Activated T-helper 1 cell treated with anti-CD3 and anti-CD28 coated beads, Interleukin-12 subunit alpha, Interleukin-12 subunit beta, Interleukin-2, Interleukin-4 antibody, amounts not matched to agents 30 ng/mL and 10 ng/mL and 1 ng/mL, durations not matched to agents 14 hours and 24 hours and 36 hours (primary cell): ENCODE measurements around the gene OR4N2. TPM values are rescaled to one million over a fixed set of nuclear protein-coding genes. Genes with fewer than 3 reads are reported as not detected.
"Not testable (repeated sequence)": the region's sequence is repeated elsewhere in the genome, so short reads cannot be mapped to it uniquely, and the experiment has no call there.

ENCODE experiments used
- DNase-seq: peaks from one replicate; pipeline ENCODE4 v3.0.0; 2021; ENCODE audit warnings: low spot score
- H3K27ac Mint-ChIP-seq: one replicate; pipeline ENCODE4 v1.8.0; 2021; ENCODE audit warnings: mild to moderate bottlenecking, mixed read lengths
- H3K27me3 Mint-ChIP-seq: one replicate; pipeline ENCODE4 v1.8.0; 2022; ENCODE audit warnings: mild to moderate bottlenecking, moderate library complexity, mixed read lengths; ENCODE audit not compliant: insufficient read depth
- H3K36me3 Mint-ChIP-seq: one replicate; pipeline ENCODE4 v1.8.0; 2021; ENCODE audit warnings: low read depth, mixed read lengths
- H3K4me1 Mint-ChIP-seq: one replicate; pipeline ENCODE4 v1.8.0; 2021; ENCODE audit warnings: low read depth, mixed read lengths
- H3K4me3 Mint-ChIP-seq: one replicate; pipeline ENCODE4 v1.8.0; 2021; ENCODE audit warnings: mild to moderate bottlenecking, moderate library complexity, mixed read lengths
- H3K9me3 Mint-ChIP-seq: one replicate; pipeline ENCODE4 v1.8.0; 2021; ENCODE audit warnings: mixed read lengths
- intact Hi-C: fragments of 100-400 bp; cut with micrococcal nuclease; formaldehyde crosslinking; loops from one replicate; pipeline ENCODE4 v1.15.1; 2024
- total RNA-seq: library from RNA; stranded (reverse); gene quantifications from 2 replicates; pipeline ENCODE4 v1.2.3, GENCODE V29; 2022

Gene OR4N2
- total RNA-seq: not detected in 2 replicates

- H3K4me1 Mint-ChIP-seq, H3K4me3 Mint-ChIP-seq, H3K27me3 Mint-ChIP-seq, H3K36me3 Mint-ChIP-seq, H3K27ac Mint-ChIP-seq, H3K9me3 Mint-ChIP-seq, DNase-seq, intact Hi-C loops: not testable (repeated sequence)
Measured at GRCh38 chr14:19803470-19803869, at the start of gene OR4N2. OR4N2 (plus strand) TSS chr14:19803770; CDS start chr14:19827449, 23,679 bp downstream.

- intact Hi-C loops: no loop called here
- Mint-ChIP-seq H3K9me3 (no peaks in the 10 kb centered on the region), H3K36me3 (no peaks in the 10 kb centered on the region), H3K27ac (no peak overlapping the region), H3K27me3 (no peaks in the 10 kb centered on the region), H3K4me3 (no peak overlapping the region), H3K4me1 (no peaks in the 10 kb centered on the region)
- DNase-seq: no peak
Measured at GRCh38 chr14:19754172-19754571, 49.4 kb upstream of the OR4N2 start.

GRCh38 chr14:19771491-19771890 is 32.1 kb upstream of the OR4N2 start:
- intact Hi-C loops, H3K36me3 Mint-ChIP-seq, DNase-seq, H3K4me3 Mint-ChIP-seq, H3K27me3 Mint-ChIP-seq, H3K4me1 Mint-ChIP-seq, H3K27ac Mint-ChIP-seq: not testable (repeated sequence)
- peaks cover 13% of the 10 kb centered on the region for H3K9me3 Mint-ChIP-seq

GRCh38 chr14:19771895-19772430 is 31.6 kb upstream of the OR4N2 start:
- Mint-ChIP-seq H3K27ac (no peak overlapping the region), H3K27me3 (no peaks in the 10 kb centered on the region), H3K4me1 (no peaks in the 10 kb centered on the region), H3K9me3 (peaks cover 13% of the 10 kb centered on the region), H3K4me3 (no peak overlapping the region), H3K36me3 (no peaks in the 10 kb centered on the region)
- intact Hi-C loops: no loop called here
- no peak for DNase-seq

GRCh38 chr14:19772454-19772853 is 31.1 kb upstream of the OR4N2 start:
- H3K9me3 Mint-ChIP-seq: peaks cover 13% of the 10 kb centered on the region
- H3K27me3 Mint-ChIP-seq, H3K4me3 Mint-ChIP-seq, intact Hi-C loops, H3K4me1 Mint-ChIP-seq, H3K27ac Mint-ChIP-seq, DNase-seq, H3K36me3 Mint-ChIP-seq: not testable (repeated sequence)

- DNase-seq: not testable (repeated sequence)
Measured at GRCh38 chr14:19773204-19773603, 30.4 kb upstream of the OR4N2 start, which contains the start of gene OR4M1. OR4M1 (plus strand) TSS chr14:19773504; CDS start chr14:19780323, 6,819 bp downstream.

GRCh38 chr14:19775587-19775986 is 28.0 kb upstream of the OR4N2 start:
- no peaks in the 10 kb centered on the region for H3K27me3 Mint-ChIP-seq
- no peak overlapping the region for H3K4me3 Mint-ChIP-seq
- intact Hi-C loops: no loop called here
- no peak for DNase-seq
- H3K9me3 Mint-ChIP-seq: peaks cover 12% of the 10 kb centered on the region
- no peaks in the 10 kb centered on the region for H3K36me3 Mint-ChIP-seq
- no peak overlapping the region for H3K27ac Mint-ChIP-seq
- no peaks in the 10 kb centered on the region for H3K4me1 Mint-ChIP-seq

More at GRCh38 chr14:19773204-19773603, 30.4 kb upstream of the OR4N2 start, which contains the start of gene OR4M1:
- H3K27ac Mint-ChIP-seq, H3K36me3 Mint-ChIP-seq, H3K27me3 Mint-ChIP-seq, H3K4me3 Mint-ChIP-seq, H3K4me1 Mint-ChIP-seq, intact Hi-C loops: not testable (repeated sequence)
- peaks cover 13% of the 10 kb centered on the region for H3K9me3 Mint-ChIP-seq

GRCh38 chr14:19785848-19786247 is 17.7 kb upstream of the OR4N2 start:
- H3K27me3 Mint-ChIP-seq, H3K4me1 Mint-ChIP-seq, H3K36me3 Mint-ChIP-seq, H3K27ac Mint-ChIP-seq, H3K9me3 Mint-ChIP-seq, DNase-seq, H3K4me3 Mint-ChIP-seq, intact Hi-C loops: not testable (repeated sequence)

- H3K4me3 Mint-ChIP-seq, intact Hi-C loops, DNase-seq, H3K9me3 Mint-ChIP-seq, H3K4me1 Mint-ChIP-seq, H3K27ac Mint-ChIP-seq, H3K27me3 Mint-ChIP-seq, H3K36me3 Mint-ChIP-seq: not testable (repeated sequence)
Measured at GRCh38 chr14:19787318-19787717, 16.3 kb upstream of the OR4N2 start.

- DNase-seq, H3K4me3 Mint-ChIP-seq, H3K9me3 Mint-ChIP-seq, intact Hi-C loops, H3K36me3 Mint-ChIP-seq, H3K27me3 Mint-ChIP-seq, H3K4me1 Mint-ChIP-seq, H3K27ac Mint-ChIP-seq: not testable (repeated sequence)
Measured at GRCh38 chr14:19788150-19788549, 15.4 kb upstream of the OR4N2 start.

GRCh38 chr14:19796520-19797108 is 7.0 kb upstream of the OR4N2 start:
- H3K4me1 Mint-ChIP-seq, H3K27me3 Mint-ChIP-seq, H3K9me3 Mint-ChIP-seq, H3K27ac Mint-ChIP-seq, intact Hi-C loops, DNase-seq, H3K4me3 Mint-ChIP-seq, H3K36me3 Mint-ChIP-seq: not testable (repeated sequence)

- H3K27ac Mint-ChIP-seq: no peak overlapping the region
- H3K4me3 Mint-ChIP-seq: no peak overlapping the region
- intact Hi-C loops: no loop called here
- peaks cover 5% of the 10 kb centered on the region for H3K9me3 Mint-ChIP-seq
- H3K27me3 Mint-ChIP-seq: no peaks in the 10 kb centered on the region
- DNase-seq: no peak
- no peaks in the 10 kb centered on the region for H3K4me1 Mint-ChIP-seq
- H3K36me3 Mint-ChIP-seq: no peaks in the 10 kb centered on the region
Measured at GRCh38 chr14:19799880-19800279, 3.7 kb upstream of the OR4N2 start.

GRCh38 chr14:19800282-19801117 is 3.1 kb upstream of the OR4N2 start:
- no peaks in the 10 kb centered on the region for H3K27me3 Mint-ChIP-seq
- peaks cover 5% of the 10 kb centered on the region for H3K9me3 Mint-ChIP-seq
- H3K4me3 Mint-ChIP-seq: no peak overlapping the region
- DNase-seq: no peak
- intact Hi-C loops: no loop called here
- H3K4me1 Mint-ChIP-seq: no peaks in the 10 kb centered on the region
- H3K36me3 Mint-ChIP-seq: no peaks in the 10 kb centered on the region
- H3K27ac Mint-ChIP-seq: no peak overlapping the region
